ENCODE results near the gene METTL27. TPM values are rescaled to one million over a fixed set of nuclear protein-coding genes. Genes with fewer than 3 reads are reported as not detected.
A peak's percentile ranks its signal among the peaks of the same experiment; 100 is the strongest.

The METTL27 gene
- total RNA-seq, 4 donors from 2014 or later, result 2.1 to 20.4 (median 11.7) TPM

- Histone ChIP-seq H3K9me3 (no peaks in the 10 kb centered on the region), H3K4me1 (peaks cover 0 to 36% (median 1%) of the 10 kb centered on the region in 4 donors), H3K36me3 (no peaks in the 10 kb centered on the region), H3K4me3 (no peak overlapping the region), H3K27me3 (no peaks in the 10 kb centered on the region), H3K27ac (peak overlapping the region in 1 of 4 donors; percentile 29)
- peak in 1 of 3 donors; percentile 61 for DNase-seq
- TF ChIP-seq CTCF (IDR thresholded peaks at IDR 0.05) (no peak), POLR2A (IDR thresholded peaks at IDR 0.05) (no peak)
These were observed 29.1 kb upstream of the METTL27 start for GRCh38 chr7:73871163-73872011.

DNA sequence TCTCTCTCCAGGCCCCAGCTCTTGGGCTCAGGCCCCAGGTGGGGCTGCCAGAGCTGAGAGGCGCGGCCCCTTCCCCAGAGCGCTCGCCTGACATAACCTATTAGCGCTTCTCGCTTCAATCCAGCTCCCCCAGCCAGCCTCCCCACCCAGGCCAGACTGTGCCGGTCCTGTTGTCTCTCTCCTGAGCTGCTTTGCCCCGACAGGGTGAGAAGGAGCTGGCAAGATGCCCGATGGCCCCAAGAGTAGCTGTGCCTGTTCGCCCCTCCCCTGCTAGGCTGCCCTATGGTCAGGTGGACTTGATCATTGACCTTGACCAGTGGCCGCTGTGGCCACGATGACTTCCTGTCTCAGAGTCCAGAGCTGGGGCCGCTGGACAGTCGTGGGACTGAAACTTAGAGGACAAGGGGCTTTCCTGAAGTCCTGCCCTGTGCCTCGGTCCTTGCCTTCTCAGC is 27.8 kb upstream of the METTL27 start:
- no peak overlapping the region for H3K27ac ChIP-seq
- H3K36me3 ChIP-seq, result no peaks in the 10 kb centered on the region
- TF ChIP-seq CTCF (IDR thresholded peaks at IDR 0.05) (no peak), POLR2A (IDR thresholded peaks at IDR 0.05) (no peak)
- no peaks in the 10 kb centered on the region for H3K9me3 ChIP-seq
- peak in 2 of 3 donors; percentile 65 to 68 for DNase-seq
- no peaks in the 10 kb centered on the region for H3K27me3 ChIP-seq
- no peak overlapping the region for H3K4me3 ChIP-seq
- peaks cover 0 to 36% (median 1%) of the 10 kb centered on the region in 4 donors for H3K4me1 ChIP-seq

- H3K27me3 ChIP-seq, result no peaks in the 10 kb centered on the region
- no peak overlapping the region for H3K4me3 ChIP-seq
- no peaks in the 10 kb centered on the region for H3K9me3 ChIP-seq
- H3K36me3 ChIP-seq, result no peaks in the 10 kb centered on the region
- H3K27ac ChIP-seq, result no peak overlapping the region
- H3K4me1 ChIP-seq, result peaks cover 0 to 36% (median 1%) of the 10 kb centered on the region in 4 donors
- TF ChIP-seq CTCF (IDR thresholded peaks at IDR 0.05) (no peak), POLR2A (IDR thresholded peaks at IDR 0.05) (no peak)
- DNase-seq, result no peak
These were observed 26.9 kb upstream of the METTL27 start for GRCh38 chr7:73869011-73869798.

GRCh38 chr7:73866446-73866767 is 24.1 kb upstream of the METTL27 start:
- no peaks in the 10 kb centered on the region for H3K36me3 ChIP-seq
- no peak for TF ChIP-seq CTCF (IDR thresholded peaks at IDR 0.05)
- no peak for TF ChIP-seq POLR2A (IDR thresholded peaks at IDR 0.05)
- DNase-seq, result no peak
- no peak overlapping the region for H3K27ac ChIP-seq
- no peaks in the 10 kb centered on the region for H3K27me3 ChIP-seq
- peaks cover 0 to 26% (median 1%) of the 10 kb centered on the region in 4 donors for H3K4me1 ChIP-seq
- H3K4me3 ChIP-seq, result no peak overlapping the region
- no peaks in the 10 kb centered on the region for H3K9me3 ChIP-seq

DNA sequence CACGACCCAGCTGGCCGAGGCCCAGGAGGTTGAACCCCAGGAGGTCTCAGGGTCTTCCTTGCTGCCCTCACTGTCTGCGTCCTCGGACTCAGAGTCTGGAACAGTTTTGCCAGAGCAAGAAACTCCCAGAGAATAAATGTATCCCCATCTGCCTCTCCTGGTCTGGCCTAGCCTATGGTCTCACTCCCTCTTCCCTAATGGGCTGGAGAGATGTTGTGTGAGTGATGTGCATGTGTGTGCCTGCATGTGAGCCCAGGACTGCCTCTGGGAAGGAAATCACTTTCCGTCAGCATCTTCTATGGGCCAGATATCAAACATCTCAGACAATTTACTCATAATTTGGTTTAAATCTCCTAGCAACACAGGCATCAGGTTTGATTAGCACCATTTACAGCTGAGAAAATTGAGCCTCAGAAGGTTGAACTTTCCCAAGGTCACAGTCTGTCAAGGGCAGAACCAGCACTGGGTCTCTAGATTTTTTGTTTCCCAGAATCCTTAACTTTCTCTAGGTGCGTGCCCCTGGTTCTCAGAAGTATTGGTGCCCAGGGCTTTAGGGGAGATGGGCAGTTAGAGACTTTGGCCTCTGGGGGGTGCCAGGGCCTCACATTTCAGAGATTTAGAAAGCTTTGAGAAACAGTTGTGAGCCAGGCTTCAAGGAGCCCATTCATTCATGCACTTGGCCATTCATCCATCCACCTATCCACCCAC is 23.6 kb upstream of the METTL27 start:
- no peaks in the 10 kb centered on the region for H3K36me3 ChIP-seq
- DNase-seq, result no peak
- H3K4me3 ChIP-seq, result no peak overlapping the region
- H3K9me3 ChIP-seq, result no peaks in the 10 kb centered on the region
- no peak overlapping the region for H3K27ac ChIP-seq
- peaks cover 0 to 21% (median 1%) of the 10 kb centered on the region in 4 donors for H3K4me1 ChIP-seq
- peak in 4 of 6 experiments; percentile 44 to 57 (median 55) for TF ChIP-seq CTCF (IDR thresholded peaks at IDR 0.05)
- no peak for TF ChIP-seq POLR2A (IDR thresholded peaks at IDR 0.05)
- no peaks in the 10 kb centered on the region for H3K27me3 ChIP-seq
